ENCODE measurements around the gene TSC22D2. TPM values are rescaled to one million over a fixed set of nuclear protein-coding genes. Genes with fewer than 3 reads are reported as not detected.

The TSC22D2 gene
- total RNA-seq, 1 donor from 2014 or later = 116 TPM

- DNase-seq (ENCODE audit: low read depth) (no peak), FAIRE-seq (no peak)
- H3K36me3 ChIP-seq (ENCODE audit: insufficient read depth, low read length) = no peaks in the 10 kb centered on the region
- Mint-ChIP-seq H3K27ac (ENCODE audit: unreplicated experiment) (peak overlapping the region; percentile 30), H3K36me3 (ENCODE audit: low read depth, unreplicated experiment) (no peaks in the 10 kb centered on the region), H3K27me3 (ENCODE audit: low read depth, unreplicated experiment) (no peaks in the 10 kb centered on the region), H3K4me3 (ENCODE audit: unreplicated experiment) (peak overlapping the region; percentile 4), H3K9me3 (ENCODE audit: unreplicated experiment) (no peaks in the 10 kb centered on the region), H3K4me1 (ENCODE audit: low read depth, unreplicated experiment) (peaks cover 24% of the 10 kb centered on the region)
- no peak overlapping the region for H3K9ac ChIP-seq (ENCODE audit: low read length)
- peaks cover 2% of the 10 kb centered on the region for H4K20me1 ChIP-seq (ENCODE audit: insufficient read depth, low read length)
- H3K4me2 ChIP-seq (ENCODE audit: low read length) = no peak overlapping the region
- H3K27me3 ChIP-seq (ENCODE audit: insufficient read depth, low read length) = no peaks in the 10 kb centered on the region
- no peak overlapping the region for H2AFZ ChIP-seq (ENCODE audit: low read depth, low read length)
- H3K9me3 ChIP-seq (ENCODE audit: insufficient read depth, low read depth, low read length) = no peaks in the 10 kb centered on the region
- TF ChIP-seq CTCF (IDR thresholded peaks at IDR 0.05; ENCODE audit: insufficient read depth, low read depth, low read length) = no peak
- TF ChIP-seq EZH2 (IDR thresholded peaks at IDR 0.05; ENCODE audit: insufficient read depth, low read length) = no peak
- H3K79me2 ChIP-seq (ENCODE audit: insufficient read depth, low read length) = peaks cover 13% of the 10 kb centered on the region
- peaks cover 6% of the 10 kb centered on the region for H3K4me1 ChIP-seq (ENCODE audit: insufficient read depth, low read length)
- H3K4me3 ChIP-seq (ENCODE audit: insufficient read depth, low read depth, low read length) = no peak overlapping the region
- H3K27ac ChIP-seq (ENCODE audit: low read depth, low read length) = no peak overlapping the region
Observed at GRCh38 chr3:150404023-150404422, 4.1 kb upstream of the TSC22D2 start.

- H3K4me1 Mint-ChIP-seq (ENCODE audit: low read depth, unreplicated experiment) = peaks cover 24% of the 10 kb centered on the region
- Histone ChIP-seq H3K9ac (ENCODE audit: low read length) (peak overlapping the region; percentile 98), H3K4me3 (ENCODE audit: insufficient read depth, low read depth, low read length) (peak overlapping the region; percentile 97), H4K20me1 (ENCODE audit: insufficient read depth, low read length) (peaks cover 34% of the 10 kb centered on the region), H3K4me1 (ENCODE audit: insufficient read depth, low read length) (peaks cover 6% of the 10 kb centered on the region), H3K27ac (ENCODE audit: low read depth, low read length) (peak overlapping the region; percentile 99), H3K9me3 (ENCODE audit: insufficient read depth, low read depth, low read length) (no peaks in the 10 kb centered on the region), H3K27me3 (ENCODE audit: insufficient read depth, low read length) (no peaks in the 10 kb centered on the region), H2AFZ (ENCODE audit: low read depth, low read length) (peak overlapping the region; percentile 70), H3K4me2 (ENCODE audit: low read length) (peak overlapping the region; percentile 97), H3K36me3 (ENCODE audit: insufficient read depth, low read length) (no peaks in the 10 kb centered on the region), H3K79me2 (ENCODE audit: insufficient read depth, low read length) (peaks cover 46% of the 10 kb centered on the region)
- peak overlapping the region; percentile 100 for H3K27ac Mint-ChIP-seq (ENCODE audit: unreplicated experiment)
- TF ChIP-seq CTCF (IDR thresholded peaks at IDR 0.05; ENCODE audit: insufficient read depth, low read depth, low read length) = no peak
- no peak for TF ChIP-seq EZH2 (IDR thresholded peaks at IDR 0.05; ENCODE audit: insufficient read depth, low read length)
- peaks cover 15% of the 10 kb centered on the region for H3K36me3 Mint-ChIP-seq (ENCODE audit: low read depth, unreplicated experiment)
- no peak for FAIRE-seq
- peak; percentile 73 for DNase-seq (ENCODE audit: low read depth)
- no peaks in the 10 kb centered on the region for H3K27me3 Mint-ChIP-seq (ENCODE audit: low read depth, unreplicated experiment)
- H3K9me3 Mint-ChIP-seq (ENCODE audit: unreplicated experiment) = no peaks in the 10 kb centered on the region
- H3K4me3 Mint-ChIP-seq (ENCODE audit: unreplicated experiment) = peak overlapping the region; percentile 90
Observed at GRCh38 chr3:150407051-150407807, 869 bp upstream of the TSC22D2 start.

GRCh38 chr3:150407808-150408220 lies 284 bp upstream of the TSC22D2 start:
- Histone ChIP-seq H3K4me1 (ENCODE audit: insufficient read depth, low read length) (peaks cover 6% of the 10 kb centered on the region), H3K36me3 (ENCODE audit: insufficient read depth, low read length) (no peaks in the 10 kb centered on the region), H3K27me3 (ENCODE audit: insufficient read depth, low read length) (no peaks in the 10 kb centered on the region), H4K20me1 (ENCODE audit: insufficient read depth, low read length) (peaks cover 40% of the 10 kb centered on the region), H3K27ac (ENCODE audit: low read depth, low read length) (peak overlapping the region; percentile 99), H3K79me2 (ENCODE audit: insufficient read depth, low read length) (peaks cover 51% of the 10 kb centered on the region), H2AFZ (ENCODE audit: low read depth, low read length) (peak overlapping the region; percentile 70), H3K4me3 (ENCODE audit: insufficient read depth, low read depth, low read length) (peak overlapping the region; percentile 97), H3K9me3 (ENCODE audit: insufficient read depth, low read depth, low read length) (no peaks in the 10 kb centered on the region), H3K4me2 (ENCODE audit: low read length) (peak overlapping the region; percentile 97), H3K9ac (ENCODE audit: low read length) (peak overlapping the region; percentile 98)
- FAIRE-seq = no peak
- peaks cover 21% of the 10 kb centered on the region for H3K36me3 Mint-ChIP-seq (ENCODE audit: low read depth, unreplicated experiment)
- H3K4me3 Mint-ChIP-seq (ENCODE audit: unreplicated experiment) = peak overlapping the region; percentile 90
- H3K4me1 Mint-ChIP-seq (ENCODE audit: low read depth, unreplicated experiment) = peaks cover 24% of the 10 kb centered on the region
- no peak for DNase-seq (ENCODE audit: low read depth)
- H3K27me3 Mint-ChIP-seq (ENCODE audit: low read depth, unreplicated experiment) = no peaks in the 10 kb centered on the region
- no peaks in the 10 kb centered on the region for H3K9me3 Mint-ChIP-seq (ENCODE audit: unreplicated experiment)
- peak overlapping the region; percentile 100 for H3K27ac Mint-ChIP-seq (ENCODE audit: unreplicated experiment)
- TF ChIP-seq CTCF (IDR thresholded peaks at IDR 0.05; ENCODE audit: insufficient read depth, low read depth, low read length) (no peak), EZH2 (IDR thresholded peaks at IDR 0.05; ENCODE audit: insufficient read depth, low read length) (no peak)
